ENCODE measurements around the gene ZSCAN16.

GRCh38 chr6:28104392-28105244 lies 19.8 kb upstream of the ZSCAN16 start:
- TF ChIP-seq, protein P1, sequence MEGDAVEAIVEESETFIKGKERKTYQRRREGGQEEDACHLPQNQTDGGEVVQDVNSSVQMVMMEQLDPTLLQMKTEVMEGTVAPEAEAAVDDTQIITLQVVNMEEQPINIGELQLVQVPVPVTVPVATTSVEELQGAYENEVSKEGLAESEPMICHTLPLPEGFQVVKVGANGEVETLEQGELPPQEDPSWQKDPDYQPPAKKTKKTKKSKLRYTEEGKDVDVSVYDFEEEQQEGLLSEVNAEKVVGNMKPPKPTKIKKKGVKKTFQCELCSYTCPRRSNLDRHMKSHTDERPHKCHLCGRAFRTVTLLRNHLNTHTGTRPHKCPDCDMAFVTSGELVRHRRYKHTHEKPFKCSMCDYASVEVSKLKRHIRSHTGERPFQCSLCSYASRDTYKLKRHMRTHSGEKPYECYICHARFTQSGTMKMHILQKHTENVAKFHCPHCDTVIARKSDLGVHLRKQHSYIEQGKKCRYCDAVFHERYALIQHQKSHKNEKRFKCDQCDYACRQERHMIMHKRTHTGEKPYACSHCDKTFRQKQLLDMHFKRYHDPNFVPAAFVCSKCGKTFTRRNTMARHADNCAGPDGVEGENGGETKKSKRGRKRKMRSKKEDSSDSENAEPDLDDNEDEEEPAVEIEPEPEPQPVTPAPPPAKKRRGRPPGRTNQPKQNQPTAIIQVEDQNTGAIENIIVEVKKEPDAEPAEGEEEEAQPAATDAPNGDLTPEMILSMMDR (IDR thresholded peaks at IDR 0.05): peak; percentile 68 to 88 (median 83)
- TF ChIP-seq POLR2A (IDR thresholded peaks at IDR 0.05) (peak; percentile 73), POLR2AphosphoS5 (IDR thresholded peaks at IDR 0.05) (peak; percentile 65 to 86 (median 80)), EP300 (IDR thresholded peaks at IDR 0.05; ENCODE audit: low read depth) (no peak)
